Stimulated activated CD4-positive, alpha-beta T cell treated with anti-CD3 and anti-CD28 coated beads, Interleukin-2, amount 100 ng/mL, for 48 hours (primary cell): ENCODE results near the gene MED22.
A peak's percentile ranks its signal among the peaks of the same experiment; 100 is the strongest.
"Not testable (repeated sequence)": the region's sequence is repeated elsewhere in the genome, so short reads cannot be mapped to it uniquely, and the experiment has no call there.

Experiments used
- DNase-seq, 2 donors: peaks; one replicate each; pipeline ENCODE4 v3.0.0-alpha.2; 2020

MED22 gene

GRCh38 chr9:133354766-133355165 is 6.8 kb upstream of the MED22 start:
- DNase-seq = no peak

GRCh38 chr9:133353548-133353947 is 5.6 kb upstream of the MED22 start:
- DNase-seq = no peak

- no peak for DNase-seq
Measured at GRCh38 chr9:133352635-133353340, 4.9 kb upstream of the MED22 start.

- DNase-seq = peak in 1 of 2 donors; percentile 51
Measured at GRCh38 chr9:133351908-133352634, 4.1 kb upstream of the MED22 start.

GRCh38 chr9:133351526-133351907 is 3.6 kb upstream of the MED22 start:
- DNase-seq = no peak

- no peak for DNase-seq
Measured at GRCh38 chr9:133349965-133350616, 2.2 kb upstream of the MED22 start.

- no peak for DNase-seq
Measured at GRCh38 chr9:133348718-133349573, 1.0 kb upstream of the MED22 start.

- DNase-seq = no peak
Measured at GRCh38 chr9:133347515-133347984, 381 bp downstream of the MED22 start.

GRCh38 chr9:133346021-133346785 is 1.7 kb downstream of the MED22 start:
- DNase-seq = no peak

- DNase-seq = no peak
Measured at GRCh38 chr9:133345596-133345995, 2.3 kb downstream of the MED22 start.

- no peak for DNase-seq
Measured at GRCh38 chr9:133344979-133345378, 3.0 kb downstream of the MED22 start.

GRCh38 chr9:133344071-133344470 is 3.9 kb downstream of the MED22 start:
- no peak for DNase-seq

GRCh38 chr9:133342570-133342969 is 5.4 kb downstream of the MED22 start:
- DNase-seq = no peak

- DNase-seq = no peak
Measured at GRCh38 chr9:133342069-133342406, 5.9 kb downstream of the MED22 start.

- no peak for DNase-seq
Measured at GRCh38 chr9:133341369-133342068, 6.4 kb downstream of the MED22 start.

- no peak for DNase-seq
Measured at GRCh38 chr9:133340916-133341315, 7.0 kb downstream of the MED22 start.

- DNase-seq = no peak
Measured at GRCh38 chr9:133340256-133340655, 7.7 kb downstream of the MED22 start.

- DNase-seq = no peak
Measured at GRCh38 chr9:133339641-133340040, 8.3 kb downstream of the MED22 start.

GRCh38 chr9:133335924-133336811 is 11.8 kb downstream of the MED22 start, which contains the start of gene SURF6:
TSS of gene SURF6 (minus strand) at chr9:133336188. CDS start at chr9:133336132, 56 bp downstream.
- peak; percentile 92 to 94 for DNase-seq

- not testable (repeated sequence) for DNase-seq
Measured at GRCh38 chr9:133334888-133335287, 13.0 kb downstream of the MED22 start.
